ENCODE data around the gene PDE4B. TPM values are rescaled to one million over a fixed set of nuclear protein-coding genes. Genes with fewer than 3 reads are reported as not detected.

PDE4B gene
- total and polyA plus RNA-seq, 12 donors, result 2.0 to 63.2 (median 15.3) TPM

GRCh38 chr1:65882076-65882475 lies 89.4 kb downstream of the PDE4B start:
- intact Hi-C loops (cut with DNase I), result no loop called here
- ATAC-seq (no peak), DNase-seq (no peak)
- Histone ChIP-seq H3K9me3 (peaks cover 0 to 18% (median 0%) of the 10 kb centered on the region in 11 donors), H3K27ac (no peak overlapping the region), H3K4me3 (no peak overlapping the region), H3K4me1 (no peaks in the 10 kb centered on the region), H3K36me3 (no peaks in the 10 kb centered on the region), H3K27me3 (no peaks in the 10 kb centered on the region)
- 61 to 72% methylated on average over 1 of the region's 1 CpG for WGBS, 2 donors
- no peak for TF ChIP-seq CTCF (IDR thresholded peaks at IDR 0.05)

GRCh38 chr1:65889441-65889840 lies 96.7 kb downstream of the PDE4B start:
- no peak for TF ChIP-seq CTCF (IDR thresholded peaks at IDR 0.05)
- no peaks in the 10 kb centered on the region for H3K4me1 ChIP-seq
- ATAC-seq, result no peak

GRCh38 chr1:65890201-65890843 lies 97.6 kb downstream of the PDE4B start:
- ATAC-seq (no peak), DNase-seq (no peak)
- no peaks in the 10 kb centered on the region for H3K4me1 ChIP-seq
- H3K27ac ChIP-seq, result no peak overlapping the region
- peaks cover 0 to 16% (median 0%) of the 10 kb centered on the region in 11 donors for H3K9me3 ChIP-seq
- no peak overlapping the region for H3K4me3 ChIP-seq
- no peaks in the 10 kb centered on the region for H3K36me3 ChIP-seq
- peaks cover 0 to 3% (median 0%) of the 10 kb centered on the region in 7 donors for H3K27me3 ChIP-seq
- WGBS, 2 donors, result 27 to 28% methylated on average over 3 of the region's 3 CpGs
- no peak for TF ChIP-seq CTCF (IDR thresholded peaks at IDR 0.05)
- intact Hi-C loops (cut with DNase I), result no loop called here

More at GRCh38 chr1:65889441-65889840, 96.7 kb downstream of the PDE4B start:
- Histone ChIP-seq H3K27ac (no peak overlapping the region), H3K27me3 (no peaks in the 10 kb centered on the region), H3K4me3 (no peak overlapping the region), H3K36me3 (no peaks in the 10 kb centered on the region), H3K9me3 (peaks cover 0 to 16% (median 0%) of the 10 kb centered on the region in 11 donors)
- DNase-seq, result no peak
- intact Hi-C loops (cut with DNase I), result no loop called here

- Histone ChIP-seq H3K4me1 (no peaks in the 10 kb centered on the region), H3K4me3 (no peak overlapping the region)
- WGBS, 2 donors, result 76 to 84% methylated on average over 8 of the region's 8 CpGs
Measured at GRCh38 chr1:65894738-65895605, 102.3 kb downstream of the PDE4B start.

More at GRCh38 chr1:65894738-65895605, 102.3 kb downstream of the PDE4B start:
- H3K27me3 ChIP-seq, result peaks cover 0 to 3% (median 0%) of the 10 kb centered on the region in 7 donors
- ATAC-seq (no peak), DNase-seq (no peak)
- H3K27ac ChIP-seq, result no peak overlapping the region
- no peaks in the 10 kb centered on the region for H3K36me3 ChIP-seq
- peaks cover 0 to 22% (median 0%) of the 10 kb centered on the region in 11 donors for H3K9me3 ChIP-seq
- intact Hi-C loops (cut with DNase I), result no loop called here
- no peak for TF ChIP-seq CTCF (IDR thresholded peaks at IDR 0.05)
